Lower lobe of right lung (tissue), 2 donors: ENCODE measurements around the gene CCDC142. TPM values are rescaled to one million over a fixed set of nuclear protein-coding genes. Genes with fewer than 3 reads are reported as not detected.

ENCODE experiments used
- ATAC-seq, 2 donors: fragments of 200-7000 bp; cut with Tn5 transposase; one replicate each; pipeline ENCODE4 v1.9.1; 2020 to 2022; ENCODE audit warnings: mild to moderate bottlenecking in 2 of 2, moderate library complexity in 2 of 2
- DNase-seq: peaks from one replicate; pipeline ENCODE4 v3.0.0-alpha.2; 2020
- H3K27ac ChIP-seq: fragments of 200-600 bp; one replicate; pipeline ENCODE4 v1.8.0; 2022
- H3K27me3 ChIP-seq: fragments of 200-600 bp; one replicate; pipeline ENCODE4 v1.8.0; 2022; ENCODE audit warnings: low read depth
- H3K36me3 ChIP-seq: fragments of 200-600 bp; one replicate; pipeline ENCODE4 v1.8.0; 2022; ENCODE audit warnings: mild to moderate bottlenecking
- H3K4me1 ChIP-seq: fragments of 200-600 bp; one replicate; pipeline ENCODE4 v1.8.0; 2022
- H3K4me3 ChIP-seq: fragments of 200-600 bp; one replicate; pipeline ENCODE4 v1.8.0; 2022; ENCODE audit warnings: mild to moderate bottlenecking
- H3K9me3 ChIP-seq: fragments of 200-600 bp; one replicate; pipeline ENCODE4 v1.8.0; 2022
- intact Hi-C: fragments of 100-400 bp; cut with DNase I; formaldehyde crosslinking; loops from one replicate; pipeline ENCODE4 v1.11.0; 2022
- total RNA-seq: library from RNA; stranded (reverse); fragmentation: NEBNext Ultra II Directional; extraction: Animal tissue kit (Norgen Biotek cat#: 25700); gene quantifications from one replicate; pipeline ENCODE4 v1.2.1, GENCODE V29; 2021
- TF ChIP-seq, protein P1 (sequence below): fragments of 200-600 bp; IDR thresholded peaks from one replicate; pipeline ENCODE4 v1.8.0; 2022; ENCODE audit warnings: antibody characterized with exemption, mild to moderate bottlenecking
- donor health status: DM: no; HTN: yes; CAD: no; lungs with severe emphysema.

The CCDC142 gene
- total RNA-seq, 1 donor from 2014 or later: 20.2 TPM

DNA sequence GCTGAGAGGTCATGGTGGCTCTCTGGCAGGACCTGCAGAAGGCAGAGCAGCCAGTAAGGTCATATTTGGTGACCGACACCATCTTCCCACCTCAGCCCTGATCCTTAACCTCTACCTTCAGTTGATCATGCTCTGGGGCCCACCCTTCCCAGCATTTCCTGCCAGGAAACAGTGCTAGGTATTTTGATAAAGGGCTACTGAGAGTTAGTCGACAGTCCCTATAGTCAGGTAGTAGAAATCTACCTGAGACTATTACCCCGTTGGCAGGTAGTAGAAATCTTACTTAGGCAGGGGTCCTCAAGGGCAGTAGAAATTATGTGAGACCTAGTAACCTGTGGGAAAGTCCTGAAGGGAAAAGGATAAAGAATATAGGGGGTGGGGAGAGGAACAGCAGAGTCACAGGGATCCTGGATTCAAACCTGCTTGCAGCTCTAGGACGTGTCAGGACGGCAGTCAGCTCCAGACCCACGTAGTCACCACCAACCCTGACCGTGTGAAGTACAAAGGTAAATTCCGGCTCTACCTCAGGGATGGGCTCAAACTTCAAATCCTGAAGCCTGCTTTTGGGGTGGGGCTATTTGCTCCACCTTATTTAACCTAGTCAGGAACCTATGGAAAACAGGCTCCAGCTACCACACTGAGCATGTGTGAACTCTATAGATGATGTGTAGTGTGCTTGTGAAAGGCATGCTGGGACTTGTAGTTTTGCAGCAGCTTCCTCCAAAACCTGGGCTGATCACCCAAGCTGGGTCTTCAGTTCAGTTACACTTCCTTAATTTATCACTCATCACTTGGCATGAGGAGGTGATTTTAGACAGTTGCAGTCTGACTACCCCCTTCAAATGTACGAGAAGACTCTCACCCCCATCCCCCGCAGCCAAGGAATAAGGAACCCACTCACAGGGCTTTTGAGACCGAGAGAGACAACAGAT, 43.2 kb upstream of the CCDC142 start, which contains the start of gene DQX1:
Gene DQX1 (minus strand): TSS at position 515 of the 932 bp plus-strand sequence. CDS start 502 bp downstream, at position 13.
- ATAC-seq: no peak
- H3K27me3 ChIP-seq: peaks cover 4% of the 10 kb centered on the region
- peaks cover 31% of the 10 kb centered on the region for H3K36me3 ChIP-seq
- H3K27ac ChIP-seq: no peak within 1 kb of the TSS
- DNase-seq: no peak
- intact Hi-C loops: no loop called here
- no peaks in the 10 kb centered on the region for H3K9me3 ChIP-seq
- H3K4me3 ChIP-seq: no peak within 1 kb of the TSS
- H3K4me1 ChIP-seq: peaks cover 16% of the 10 kb centered on the region
- TF ChIP-seq, protein P1, sequence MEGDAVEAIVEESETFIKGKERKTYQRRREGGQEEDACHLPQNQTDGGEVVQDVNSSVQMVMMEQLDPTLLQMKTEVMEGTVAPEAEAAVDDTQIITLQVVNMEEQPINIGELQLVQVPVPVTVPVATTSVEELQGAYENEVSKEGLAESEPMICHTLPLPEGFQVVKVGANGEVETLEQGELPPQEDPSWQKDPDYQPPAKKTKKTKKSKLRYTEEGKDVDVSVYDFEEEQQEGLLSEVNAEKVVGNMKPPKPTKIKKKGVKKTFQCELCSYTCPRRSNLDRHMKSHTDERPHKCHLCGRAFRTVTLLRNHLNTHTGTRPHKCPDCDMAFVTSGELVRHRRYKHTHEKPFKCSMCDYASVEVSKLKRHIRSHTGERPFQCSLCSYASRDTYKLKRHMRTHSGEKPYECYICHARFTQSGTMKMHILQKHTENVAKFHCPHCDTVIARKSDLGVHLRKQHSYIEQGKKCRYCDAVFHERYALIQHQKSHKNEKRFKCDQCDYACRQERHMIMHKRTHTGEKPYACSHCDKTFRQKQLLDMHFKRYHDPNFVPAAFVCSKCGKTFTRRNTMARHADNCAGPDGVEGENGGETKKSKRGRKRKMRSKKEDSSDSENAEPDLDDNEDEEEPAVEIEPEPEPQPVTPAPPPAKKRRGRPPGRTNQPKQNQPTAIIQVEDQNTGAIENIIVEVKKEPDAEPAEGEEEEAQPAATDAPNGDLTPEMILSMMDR: no peak

- ATAC-seq (no peak), DNase-seq (no peak)
- H3K36me3 ChIP-seq: peaks cover 31% of the 10 kb centered on the region
- H3K4me3 ChIP-seq: no peak overlapping the region
- no peak overlapping the region for H3K27ac ChIP-seq
- intact Hi-C loops: no loop called here
- TF ChIP-seq, protein P1: no peak
- peaks cover 9% of the 10 kb centered on the region for H3K27me3 ChIP-seq
- no peaks in the 10 kb centered on the region for H3K9me3 ChIP-seq
- H3K4me1 ChIP-seq: peaks cover 11% of the 10 kb centered on the region
Measured at GRCh38 chr2:74524955-74525716, 42.3 kb upstream of the CCDC142 start.

DNA sequence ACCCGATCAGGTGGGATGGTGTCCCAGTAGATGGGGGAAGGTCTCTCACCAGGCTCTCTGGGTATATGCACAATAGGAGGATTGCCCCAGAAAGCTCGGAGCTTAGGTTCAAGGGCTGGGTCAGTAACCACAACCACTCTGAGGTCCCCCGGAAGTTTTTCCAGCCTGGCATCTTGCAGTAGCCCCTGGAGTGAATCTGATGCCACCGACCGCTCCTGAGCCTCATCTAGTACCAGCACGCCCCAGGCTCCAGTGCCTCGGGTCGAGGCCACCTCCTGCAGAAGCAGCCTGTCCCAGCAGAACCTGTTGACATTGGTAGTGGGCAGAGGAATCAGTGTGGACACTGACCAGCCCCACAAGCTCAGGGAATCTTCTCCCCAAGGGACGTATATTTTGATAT, 41.2 kb upstream of the CCDC142 start:
- H3K27ac ChIP-seq: no peak overlapping the region
- peaks cover 20% of the 10 kb centered on the region for H3K27me3 ChIP-seq
- DNase-seq (no peak), ATAC-seq (no peak)
- no peak overlapping the region for H3K4me3 ChIP-seq
- TF ChIP-seq, protein P1: no peak
- no peaks in the 10 kb centered on the region for H3K9me3 ChIP-seq
- peaks cover 11% of the 10 kb centered on the region for H3K4me1 ChIP-seq
- peaks cover 31% of the 10 kb centered on the region for H3K36me3 ChIP-seq
- intact Hi-C loops: no loop called here

- DNase-seq (no peak), ATAC-seq (no peak)
- H3K4me3 ChIP-seq: no peak overlapping the region
- no peak overlapping the region for H3K27ac ChIP-seq
- no peaks in the 10 kb centered on the region for H3K9me3 ChIP-seq
- H3K27me3 ChIP-seq: peaks cover 35% of the 10 kb centered on the region
- no peaks in the 10 kb centered on the region for H3K4me1 ChIP-seq
- peaks cover 21% of the 10 kb centered on the region for H3K36me3 ChIP-seq
- TF ChIP-seq, protein P1: no peak
- intact Hi-C loops: no loop called here
Measured at GRCh38 chr2:74522516-74522915, 39.7 kb upstream of the CCDC142 start.

DNA sequence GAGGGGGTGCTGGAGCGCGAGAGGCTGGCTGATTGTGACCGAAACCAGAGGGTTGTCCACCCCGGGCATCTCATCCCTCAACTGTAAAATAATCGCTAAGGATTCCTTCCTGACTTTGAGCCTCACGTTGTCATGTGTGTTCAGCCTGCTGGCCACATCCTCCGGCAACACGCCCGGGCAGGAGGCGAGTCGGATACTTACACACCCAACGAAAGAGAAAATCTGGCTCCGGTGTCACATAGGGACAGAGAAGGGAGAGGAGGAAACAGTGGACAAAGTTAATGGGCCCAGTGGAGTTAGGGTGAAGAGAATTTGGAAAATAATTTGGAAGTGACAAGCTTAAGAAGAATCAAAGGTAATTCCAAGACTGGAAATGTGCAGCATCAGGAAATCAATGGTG, 33.9 kb upstream of the CCDC142 start:
- ATAC-seq (no peak), DNase-seq (no peak)
- no peak overlapping the region for H3K27ac ChIP-seq
- peaks cover 94% of the 10 kb centered on the region for H3K27me3 ChIP-seq
- H3K9me3 ChIP-seq: no peaks in the 10 kb centered on the region
- TF ChIP-seq, protein P1: no peak
- H3K4me3 ChIP-seq: peak overlapping the region; percentile 47
- H3K36me3 ChIP-seq: no peaks in the 10 kb centered on the region
- intact Hi-C loops: no loop called here
- H3K4me1 ChIP-seq: peaks cover 31% of the 10 kb centered on the region
